Measurements from ENCODE around the gene ARHGAP6.

The ARHGAP6 gene

GRCh38 chrX:11382930-11383329 is 282.8 kb downstream of the ARHGAP6 start:
- TF ChIP-seq, protein P1, sequence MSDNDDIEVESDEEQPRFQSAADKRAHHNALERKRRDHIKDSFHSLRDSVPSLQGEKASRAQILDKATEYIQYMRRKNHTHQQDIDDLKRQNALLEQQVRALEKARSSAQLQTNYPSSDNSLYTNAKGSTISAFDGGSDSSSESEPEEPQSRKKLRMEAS (IDR thresholded peaks at IDR 0.05; ENCODE audit: low read depth, low read length), result no peak
- TF ChIP-seq MYC (IDR thresholded peaks at IDR 0.05; ENCODE audit: low read depth, low read length) (no peak), POLR2A (IDR thresholded peaks at IDR 0.05; ENCODE audit: extremely low read depth, insufficient read length) (no peak)
- TF ChIP-seq, protein P2, sequence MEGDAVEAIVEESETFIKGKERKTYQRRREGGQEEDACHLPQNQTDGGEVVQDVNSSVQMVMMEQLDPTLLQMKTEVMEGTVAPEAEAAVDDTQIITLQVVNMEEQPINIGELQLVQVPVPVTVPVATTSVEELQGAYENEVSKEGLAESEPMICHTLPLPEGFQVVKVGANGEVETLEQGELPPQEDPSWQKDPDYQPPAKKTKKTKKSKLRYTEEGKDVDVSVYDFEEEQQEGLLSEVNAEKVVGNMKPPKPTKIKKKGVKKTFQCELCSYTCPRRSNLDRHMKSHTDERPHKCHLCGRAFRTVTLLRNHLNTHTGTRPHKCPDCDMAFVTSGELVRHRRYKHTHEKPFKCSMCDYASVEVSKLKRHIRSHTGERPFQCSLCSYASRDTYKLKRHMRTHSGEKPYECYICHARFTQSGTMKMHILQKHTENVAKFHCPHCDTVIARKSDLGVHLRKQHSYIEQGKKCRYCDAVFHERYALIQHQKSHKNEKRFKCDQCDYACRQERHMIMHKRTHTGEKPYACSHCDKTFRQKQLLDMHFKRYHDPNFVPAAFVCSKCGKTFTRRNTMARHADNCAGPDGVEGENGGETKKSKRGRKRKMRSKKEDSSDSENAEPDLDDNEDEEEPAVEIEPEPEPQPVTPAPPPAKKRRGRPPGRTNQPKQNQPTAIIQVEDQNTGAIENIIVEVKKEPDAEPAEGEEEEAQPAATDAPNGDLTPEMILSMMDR (IDR thresholded peaks at IDR 0.05; ENCODE audit: low read depth, low read length), result no peak
- no peak for DNase-seq (ENCODE audit: low read depth)
- H3K4me3 ChIP-seq (ENCODE audit: low read depth, low read length), result no peak overlapping the region

- TF ChIP-seq, protein P2 (IDR thresholded peaks at IDR 0.05; ENCODE audit: low read depth, low read length), result peak; percentile 46
- TF ChIP-seq, protein P1 (IDR thresholded peaks at IDR 0.05; ENCODE audit: low read depth, low read length), result no peak
- no peak overlapping the region for H3K4me3 ChIP-seq (ENCODE audit: low read depth, low read length)
- peak; percentile 51 for DNase-seq (ENCODE audit: low read depth)
Observed at GRCh38 chrX:11381464-11381863, 284.3 kb downstream of the ARHGAP6 start.

DNA sequence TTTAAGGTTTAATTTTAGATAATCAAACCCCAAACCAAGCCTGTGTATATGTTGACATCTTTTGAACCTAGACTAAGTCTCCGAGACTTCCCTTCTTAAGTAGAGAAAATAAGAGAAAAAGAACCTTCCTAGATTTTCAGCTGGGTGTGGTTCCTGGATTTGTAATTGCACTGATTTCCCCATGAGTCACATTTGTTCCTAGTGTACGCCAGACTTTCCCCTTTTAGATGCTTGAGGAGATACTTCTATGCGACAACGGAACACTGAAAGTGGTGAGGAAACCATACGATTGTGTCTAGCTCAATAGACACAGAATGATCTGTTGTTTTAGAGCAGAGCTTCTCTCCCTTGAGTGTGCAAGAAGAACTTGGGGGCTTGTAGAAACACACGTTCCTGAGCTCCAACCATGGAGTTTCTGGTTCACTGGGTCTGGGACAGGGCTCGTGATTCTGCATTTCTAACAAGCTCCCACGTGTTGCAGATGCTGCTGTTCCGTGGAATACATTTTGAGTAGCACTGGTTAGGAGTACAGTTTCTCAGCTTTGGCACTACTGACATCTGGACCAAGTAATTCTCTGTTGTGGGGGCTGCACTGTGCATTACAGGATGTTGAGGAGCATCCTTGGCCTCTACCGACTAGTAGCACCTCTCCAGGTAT is 285.4 kb downstream of the ARHGAP6 start:
- DNase-seq (ENCODE audit: low read depth), result no peak
- no peak overlapping the region for H3K4me3 ChIP-seq (ENCODE audit: low read depth, low read length)
- TF ChIP-seq, protein P1 (IDR thresholded peaks at IDR 0.05; ENCODE audit: low read depth, low read length), result no peak
- TF ChIP-seq, protein P2 (IDR thresholded peaks at IDR 0.05; ENCODE audit: low read depth, low read length), result no peak
- no peak for TF ChIP-seq POLR2A (IDR thresholded peaks at IDR 0.05; ENCODE audit: extremely low read depth, insufficient read length)
- TF ChIP-seq MYC (IDR thresholded peaks at IDR 0.05; ENCODE audit: low read depth, low read length), result no peak

DNA sequence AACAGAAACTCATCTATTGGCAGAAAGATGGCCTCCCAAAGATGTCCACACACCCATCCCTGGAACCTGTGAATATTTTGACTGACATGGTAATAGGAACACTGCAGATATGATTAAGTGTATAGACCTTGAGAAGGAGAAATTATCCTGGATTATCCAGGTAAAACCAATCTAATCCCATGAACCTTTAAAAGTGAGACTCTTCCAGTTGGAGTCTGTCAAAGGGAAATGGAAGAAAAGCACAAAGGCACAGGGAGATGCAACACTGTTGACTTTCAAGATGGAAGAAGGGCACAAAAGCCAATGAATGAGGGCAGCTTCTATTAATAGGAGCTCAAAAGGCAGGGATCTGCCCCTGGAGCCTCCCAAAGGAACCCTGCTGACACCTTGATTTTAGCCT is 289.6 kb downstream of the ARHGAP6 start:
- H3K4me3 ChIP-seq (ENCODE audit: low read depth, low read length), result no peak overlapping the region
- TF ChIP-seq, protein P1 (IDR thresholded peaks at IDR 0.05; ENCODE audit: low read depth, low read length), result no peak
- TF ChIP-seq, protein P2 (IDR thresholded peaks at IDR 0.05; ENCODE audit: low read depth, low read length), result no peak
- TF ChIP-seq MYC (IDR thresholded peaks at IDR 0.05; ENCODE audit: low read depth, low read length) (no peak), POLR2A (IDR thresholded peaks at IDR 0.05; ENCODE audit: extremely low read depth, insufficient read length) (no peak)
- DNase-seq (ENCODE audit: low read depth), result no peak

DNA sequence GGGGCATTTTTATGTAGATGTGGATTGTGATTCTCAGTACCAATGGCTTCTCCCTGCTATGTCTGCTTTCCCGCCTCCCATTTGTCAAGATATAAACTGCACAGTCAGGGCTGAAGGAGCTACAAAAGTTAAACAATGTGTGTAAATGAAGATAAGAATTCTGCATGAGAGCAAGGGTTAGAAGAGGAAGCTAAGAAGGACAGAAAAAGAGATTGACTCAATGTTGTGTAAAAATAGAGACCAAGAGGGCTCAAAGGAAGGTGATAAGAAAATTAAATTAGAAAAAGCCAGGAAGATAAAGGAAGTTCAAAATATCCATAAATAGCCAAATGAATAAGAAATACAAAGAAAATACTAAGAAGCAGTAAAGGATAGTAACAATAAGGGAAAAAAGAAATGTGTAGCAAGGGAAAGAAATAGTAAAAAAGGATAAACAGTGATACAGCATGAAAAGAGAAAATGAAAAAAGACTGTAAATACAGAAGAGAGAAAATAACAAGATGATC is 290.1 kb downstream of the ARHGAP6 start:
- DNase-seq (ENCODE audit: low read depth), result no peak
- no peak overlapping the region for H3K4me3 ChIP-seq (ENCODE audit: low read depth, low read length)
- TF ChIP-seq POLR2A (IDR thresholded peaks at IDR 0.05; ENCODE audit: extremely low read depth, insufficient read length) (no peak), MYC (IDR thresholded peaks at IDR 0.05; ENCODE audit: low read depth, low read length) (no peak)
- TF ChIP-seq, protein P1 (IDR thresholded peaks at IDR 0.05; ENCODE audit: low read depth, low read length), result no peak

DNA sequence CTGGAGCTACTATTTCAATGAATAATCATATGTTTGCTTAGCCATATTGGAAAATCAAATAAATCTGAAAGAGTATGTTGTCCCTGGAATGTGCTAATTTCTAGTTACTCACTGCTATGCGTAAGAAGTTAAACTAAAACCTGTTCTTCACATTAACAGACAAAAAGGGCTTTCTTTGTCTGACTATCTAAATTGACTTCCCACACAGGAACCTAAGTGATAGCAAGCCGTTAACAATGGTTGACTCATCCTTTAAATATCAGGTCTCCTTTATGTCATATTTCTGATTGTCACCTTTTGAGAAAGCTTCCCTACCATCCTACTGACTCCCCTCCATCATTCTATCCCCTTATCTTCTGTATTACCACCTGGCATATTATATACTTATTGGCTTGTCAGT is 291.1 kb downstream of the ARHGAP6 start:
- TF ChIP-seq MYC (IDR thresholded peaks at IDR 0.05; ENCODE audit: low read depth, low read length) (no peak), POLR2A (IDR thresholded peaks at IDR 0.05; ENCODE audit: extremely low read depth, insufficient read length) (no peak)
- TF ChIP-seq, protein P2 (IDR thresholded peaks at IDR 0.05; ENCODE audit: low read depth, low read length), result no peak
- TF ChIP-seq, protein P1 (IDR thresholded peaks at IDR 0.05; ENCODE audit: low read depth, low read length), result no peak
- H3K4me3 ChIP-seq (ENCODE audit: low read depth, low read length), result no peak overlapping the region
- no peak for DNase-seq (ENCODE audit: low read depth)
